IPS DF 4.7 (cell line): Measurements from ENCODE around the gene XPO6.

Experiments
- DNase-seq: peaks from one replicate; pipeline ENCODE4 v3.0.0-alpha.2; 2013; ENCODE audit warnings: low spot score; ENCODE audit errors: extremely low read depth

Gene XPO6

GRCh38 chr16:28110977-28111376 lies 100.8 kb downstream of the XPO6 start:
- DNase-seq = no peak

GRCh38 chr16:28110479-28110878 lies 101.3 kb downstream of the XPO6 start:
- DNase-seq = no peak

GRCh38 chr16:28110074-28110473 lies 101.7 kb downstream of the XPO6 start:
- no peak for DNase-seq

- no peak for DNase-seq
These were observed 103.0 kb downstream of the XPO6 start for GRCh38 chr16:28108590-28109247.

- DNase-seq = no peak
These were observed 104.5 kb downstream of the XPO6 start for GRCh38 chr16:28107232-28107631.

GRCh38 chr16:28106467-28107215 lies 105.1 kb downstream of the XPO6 start:
- DNase-seq = no peak

- DNase-seq = no peak
These were observed 105.8 kb downstream of the XPO6 start for GRCh38 chr16:28105954-28106353.

GRCh38 chr16:28105297-28105696 lies 106.5 kb downstream of the XPO6 start:
- DNase-seq = no peak

- no peak for DNase-seq
These were observed 107.4 kb downstream of the XPO6 start for GRCh38 chr16:28104404-28104803.

- no peak for DNase-seq
These were observed 108.1 kb downstream of the XPO6 start for GRCh38 chr16:28103516-28104170.

GRCh38 chr16:28101533-28101890 lies 110.3 kb downstream of the XPO6 start:
- no peak for DNase-seq

- no peak for DNase-seq
These were observed 110.8 kb downstream of the XPO6 start for GRCh38 chr16:28100810-28101532.

GRCh38 chr16:28098959-28099945 lies 112.5 kb downstream of the XPO6 start:
- no peak for DNase-seq

- DNase-seq = no peak
These were observed 113.4 kb downstream of the XPO6 start for GRCh38 chr16:28098171-28098958.

GRCh38 chr16:28096983-28097899 lies 114.5 kb downstream of the XPO6 start:
- no peak for DNase-seq

- DNase-seq = no peak
These were observed 118.4 kb downstream of the XPO6 start for GRCh38 chr16:28093385-28093725.

- DNase-seq = no peak
These were observed 118.9 kb downstream of the XPO6 start for GRCh38 chr16:28092721-28093384.

GRCh38 chr16:28091656-28092055 lies 120.1 kb downstream of the XPO6 start:
- no peak for DNase-seq
